GM23338 (cell line): ENCODE measurements around the gene UCN2. TPM values are rescaled to one million over a fixed set of nuclear protein-coding genes. Genes with fewer than 3 reads are reported as not detected.

ENCODE experiments used
- ATAC-seq: fragments of 200-7000 bp; cut with Tn5 transposase; 3 replicates; pipeline ENCODE4 v1.9.1; 2020
- DNase-seq: peaks from one replicate; pipeline ENCODE4 v3.0.0-alpha.2; 2015; ENCODE audit warnings: low spot score
- H2AFZ ChIP-seq: fragments of 200-600 bp; sonication (generic); 2 replicates; pipeline ENCODE4 v1.8.0; 2016; ENCODE audit warnings: antibody characterized with exemption, mild to moderate bottlenecking, moderate library complexity
- H3F3A ChIP-seq: fragments of 200-600 bp; sonication (generic); replicated peaks from 2 replicates; pipeline ENCODE4 v1.8.0; 2017; ENCODE audit warnings: antibody characterized with exemption, mixed run types, low read depth
- H3K27ac ChIP-seq: fragments of 200-600 bp; sonication (generic); 2 replicates; pipeline ENCODE4 v1.6.1; 2016; ENCODE audit warnings: low read depth
- H3K27me3 ChIP-seq: fragments of 200-600 bp; sonication (generic); 2 replicates; pipeline ENCODE4 v1.8.0; 2016; ENCODE audit warnings: mild to moderate bottlenecking, mixed run types, moderate library complexity; ENCODE audit not compliant: insufficient read depth
- H3K36me3 ChIP-seq: fragments of 200-600 bp; sonication (generic); 2 replicates; pipeline ENCODE4 v1.8.0; 2016; ENCODE audit warnings: mild to moderate bottlenecking; ENCODE audit not compliant: insufficient read depth
- H3K4me1 ChIP-seq: fragments of 200-600 bp; sonication (generic); 2 replicates; pipeline ENCODE4 v1.8.0; 2016; ENCODE audit warnings: mild to moderate bottlenecking, moderate library complexity; ENCODE audit not compliant: insufficient read depth
- H3K4me2 ChIP-seq: fragments of 200-600 bp; sonication (generic); 2 replicates; pipeline ENCODE4 v1.7.1; 2017; ENCODE audit warnings: mixed run types
- H3K4me3 ChIP-seq: fragments of 200-600 bp; sonication (generic); 2 replicates; pipeline ENCODE4 v1.6.1; 2016; ENCODE audit warnings: mixed run types
- H3K79me2 ChIP-seq: fragments of 200-600 bp; sonication (generic); replicated peaks from 2 replicates; pipeline ENCODE4 v1.8.0; 2017; ENCODE audit warnings: mild to moderate bottlenecking; ENCODE audit not compliant: insufficient read depth
- H3K9me2 ChIP-seq: fragments of 200-600 bp; sonication (generic); 2 replicates; pipeline ENCODE4 v1.8.0; 2017; ENCODE audit not compliant: insufficient read depth
- H4K20me1 ChIP-seq: fragments of 200-600 bp; sonication (generic); replicated peaks from 2 replicates; pipeline ENCODE4 v1.8.0; 2017; ENCODE audit warnings: mild to moderate bottlenecking; ENCODE audit not compliant: insufficient read depth
- H3K27ac Mint-ChIP-seq: 2 replicates; pipeline ENCODE4 v1.8.0; 2020; ENCODE audit warnings: inconsistent platforms, mild to moderate bottlenecking, moderate library complexity, mixed read lengths
- H3K27me3 Mint-ChIP-seq: 3 replicates; pipeline ENCODE4 v1.8.0; 2022; ENCODE audit warnings: low read depth, mild to moderate bottlenecking, moderate library complexity, mixed read lengths, inconsistent platforms; ENCODE audit not compliant: insufficient read depth, poor library complexity
- H3K36me3 Mint-ChIP-seq: 3 replicates; pipeline ENCODE4 v1.8.0; 2021; ENCODE audit warnings: low read depth, mild to moderate bottlenecking, inconsistent platforms, moderate library complexity, mixed read lengths
- H3K4me1 Mint-ChIP-seq: 3 replicates; pipeline ENCODE4 v1.8.0; 2020; ENCODE audit warnings: mild to moderate bottlenecking, inconsistent platforms, mixed read lengths
- H3K4me3 Mint-ChIP-seq: 3 replicates; pipeline ENCODE4 v1.8.0; 2021; ENCODE audit warnings: moderate library complexity, mild to moderate bottlenecking, inconsistent platforms, mixed read lengths
- H3K9me3 Mint-ChIP-seq: 3 replicates; pipeline ENCODE4 v1.8.0; 2020; ENCODE audit warnings: moderate library complexity, mild to moderate bottlenecking, inconsistent platforms, mixed read lengths
- CREB1 ChIP-seq: fragments of 250-450 bp; sonication (Bioruptor Pico); IDR thresholded peaks from 2 replicates; pipeline ENCODE4 v1.5.0; 2020; ENCODE audit warnings: low read depth, mild to moderate bottlenecking, moderate library complexity
- CTCF ChIP-seq, 2 experiments: fragments of 200-600 bp in 1 of 2; sonication (generic) in 1 of 2; conservative IDR thresholded peaks; 2 replicates each; pipeline versions ENCODE4 v1.5.1 to v1.6.1; 2016 to 2017; ENCODE audit warnings: antibody characterized with exemption in 2 of 2, low read depth in 2 of 2, mild to moderate bottlenecking in 2 of 2, moderate library complexity in 1 of 2
- ETS1 ChIP-seq: IDR thresholded peaks from 2 replicates; pipeline ENCODE4 v1.6.1; 2016; ENCODE audit warnings: antibody characterized with exemption
- EZH2 ChIP-seq: fragments of 200-600 bp; sonication (generic); IDR thresholded peaks from one replicate; pipeline ENCODE4 v1.8.0; 2017; ENCODE audit warnings: antibody characterized with exemption, mild to moderate bottlenecking, low read depth; ENCODE audit not compliant: unreplicated experiment
- EZH2phosphoT487 ChIP-seq: fragments of 200-600 bp; sonication (generic); IDR thresholded peaks from one replicate; pipeline ENCODE4 v1.8.1; 2018; ENCODE audit warnings: antibody characterized with exemption; ENCODE audit not compliant: unreplicated experiment
- JUNB ChIP-seq: IDR thresholded peaks from one replicate; pipeline ENCODE4 v1.6.1; 2016; ENCODE audit warnings: antibody characterized with exemption; ENCODE audit not compliant: unreplicated experiment
- NANOG ChIP-seq: IDR thresholded peaks from 2 replicates; pipeline ENCODE4 v1.6.1; 2016; ENCODE audit warnings: antibody characterized with exemption, borderline replicate concordance
- POLR2AphosphoS5 ChIP-seq: IDR thresholded peaks from 2 replicates; pipeline ENCODE4 v1.6.1; 2016; ENCODE audit warnings: antibody characterized with exemption, low read depth
- REST ChIP-seq: IDR thresholded peaks from one replicate; pipeline ENCODE4 v1.6.1; 2018; ENCODE audit warnings: antibody characterized with exemption; ENCODE audit not compliant: unreplicated experiment
- STAT1 ChIP-seq: IDR thresholded peaks from one replicate; pipeline ENCODE4 v1.6.1; 2016; ENCODE audit warnings: antibody characterized with exemption; ENCODE audit not compliant: unreplicated experiment
- ZNF114 ChIP-seq: fragments of 250-450 bp; sonication (Bioruptor Pico); IDR thresholded peaks from 2 replicates; pipeline ENCODE4 v1.5.0; 2020; ENCODE audit warnings: mild to moderate bottlenecking, moderate library complexity
- ZNF331 ChIP-seq: fragments of 250-450 bp; sonication (Bioruptor Pico); IDR thresholded peaks from 2 replicates; pipeline ENCODE4 v1.5.0; 2020; ENCODE audit warnings: low read depth, mild to moderate bottlenecking, moderate library complexity
- ZNF462 ChIP-seq: fragments of 250-450 bp; sonication (Bioruptor Pico); IDR thresholded peaks from 2 replicates; pipeline ENCODE4 v1.5.0; 2020; ENCODE audit warnings: mild to moderate bottlenecking, moderate library complexity
- polyA plus RNA-seq: library from polyadenylated mRNA; unstranded; fragments of >200 nt; fragmentation: Nextera tagmentation; extraction: Ambion mirVana; gene quantifications from 2 replicates; pipeline ENCODE4 v1.2.1, GENCODE V29; 2016
- total RNA-seq: library from RNA; depleted of rRNA; stranded (reverse); fragments of >200 nt; shearing (Covaris generic); gene quantifications from 2 replicates; pipeline ENCODE4 v1.2.3, GENCODE V29; 2014

Gene UCN2
- total and polyA plus RNA-seq, 2 experiments from 2014 or later = 0.17 TPM; not detected in 1

GRCh38 chr3:48538451-48538850, 25.1 kb downstream of the UCN2 start:
- H3K4me3 ChIP-seq = no peak overlapping the region
- Mint-ChIP-seq H3K36me3 (peaks cover 20% of the 10 kb centered on the region), H3K27me3 (peaks cover 4% of the 10 kb centered on the region), H3K9me3 (no peaks in the 10 kb centered on the region), H3K4me3 (no peak overlapping the region), H3K27ac (peak overlapping the region; percentile 35; the same call in 1 of the 2 replicates), H3K4me1 (no peaks in the 10 kb centered on the region)
- H2AFZ ChIP-seq = no peak overlapping the region
- no peaks in the 10 kb centered on the region for H3K27me3 ChIP-seq
- no peak for TF ChIP-seq NANOG
- no peak for TF ChIP-seq CTCF (conservative IDR thresholded peaks at IDR 0.05; ENCODE audit: low read depth in 2 of 2)
- TF ChIP-seq EZH2 = no peak
- TF ChIP-seq CREB1 (CRISPR knock-in tag) = no peak
- TF ChIP-seq ZNF331 (CRISPR knock-in tag) = no peak
- TF ChIP-seq ZNF114 = no peak
- no peak for TF ChIP-seq EZH2phosphoT487
- no peak for TF ChIP-seq ZNF462
- TF ChIP-seq JUNB = no peak
- no peak for TF ChIP-seq ETS1
- TF ChIP-seq POLR2AphosphoS5 = no peak
- TF ChIP-seq STAT1 = no peak
- no peak for TF ChIP-seq REST
- H3K27ac ChIP-seq = no peak overlapping the region
- H3F3A ChIP-seq = peaks cover 4% of the 10 kb centered on the region; the same call in 1 of the 2 replicates
- H3K9me2 ChIP-seq = no peaks in the 10 kb centered on the region
- no peaks in the 10 kb centered on the region; the same call in 1 of the 2 replicates for H4K20me1 ChIP-seq
- no peak overlapping the region for H3K4me2 ChIP-seq
- ATAC-seq (no peak), DNase-seq (no peak)
- H3K79me2 ChIP-seq = no peaks in the 10 kb centered on the region
- no peaks in the 10 kb centered on the region; the same call in 1 of the 2 replicates for H3K36me3 ChIP-seq
- H3K4me1 ChIP-seq = no peaks in the 10 kb centered on the region
